K562 (cell line): ENCODE measurements around the gene PLPP4. TPM values are rescaled to one million over a fixed set of nuclear protein-coding genes. Genes with fewer than 3 reads are reported as not detected.

ENCODE experiments used
- ATAC-seq: fragments of 200-7000 bp; cut with Tn5 transposase; 3 replicates; pipeline ENCODE4 v1.9.1; 2020; ENCODE audit warnings: moderate library complexity
- BruUV-seq: library from RNA; stranded (reverse); fragments of 400-500 nt; replicated peaks from 2 replicates; lab custom pipeline; 2021; lab: Mats Ljungman, UMichigan
- CTCF ChIA-PET: fragments of 300-600 bp; formaldehyde crosslinking; extraction: SDS; loops from one replicate; lab custom pipeline; 2021; ENCODE audit warnings: low intra/inter-chr PET ratio; lab: Yijun Ruan, JAX
- POLR2A ChIA-PET: fragments of 300-600, 350-650 bp; sonication (Branson Sonifier 250); formaldehyde crosslinking; extraction: SDS; loops from one replicate; lab custom pipeline; 2021; ENCODE audit warnings: antibody characterized with exemption, inconsistent platforms; lab: Yijun Ruan, JAX
- DNase-seq, 4 experiments: peaks; one replicate each; pipeline versions ENCODE4 v3.0.0 to v3.0.0-alpha.2; 2011 to 2018; ENCODE audit warnings: low spot score in 3 of 4, mixed read lengths in 3 of 4; ENCODE audit errors: extremely low read depth in 1 of 4
- FAIRE-seq: peaks from 2 replicates; lab custom pipeline; 2011; peaks lifted over from hg19 to GRCh38; lab: Jason Lieb, UNC
- H2AFZ ChIP-seq: 2 replicates; pipeline ENCODE4 v1.6.0; 2011; ENCODE audit warnings: low read depth, low read length, control low read depth, inconsistent platforms
- H3K27ac ChIP-seq: fragments of 200-600 bp; 3 replicates; pipeline ENCODE4 v1.8.0; 2011; ENCODE audit warnings: low read depth, mild to moderate bottlenecking, control low read depth, inconsistent platforms, low read length, moderate library complexity, mixed read lengths; ENCODE audit errors: extremely low read depth
- H3K27me3 ChIP-seq, 2 experiments: fragments of 300-600 bp in 1 of 2; 2 replicates in 1 of 2; 3 replicates in 1 of 2; pipeline versions ENCODE4 v1.6.0 to v1.8.0; 2011; ENCODE audit warnings: inconsistent platforms in 2 of 2, low read length in 2 of 2, mild to moderate bottlenecking in 1 of 2, mixed read lengths in 1 of 2, moderate library complexity in 1 of 2; ENCODE audit not compliant: control insufficient read depth in 2 of 2, insufficient read depth in 2 of 2
- H3K36me3 ChIP-seq: fragments of 300-600 bp; 3 replicates; pipeline ENCODE4 v1.8.0; 2011; ENCODE audit warnings: mild to moderate bottlenecking, low read length, inconsistent platforms; ENCODE audit not compliant: control insufficient read depth, insufficient read depth
- H3K4me1 ChIP-seq, 2 experiments: fragments of 200-600 bp in 1 of 2; replicated peaks in 1 of 2; 2 replicates in 1 of 2; 3 replicates in 1 of 2; pipeline versions ENCODE4 v1.5.1 to v1.8.0; 2011; ENCODE audit warnings: inconsistent platforms in 2 of 2, low read length in 2 of 2, mild to moderate bottlenecking in 1 of 2, mixed read lengths in 1 of 2, moderate library complexity in 1 of 2; ENCODE audit not compliant: control insufficient read depth in 2 of 2, insufficient read depth in 2 of 2
- H3K4me2 ChIP-seq: 2 replicates; pipeline ENCODE4 v1.6.1; 2011; ENCODE audit warnings: low read length, control low read depth, inconsistent platforms, mixed read lengths; ENCODE audit not compliant: insufficient read depth
- H3K4me3 ChIP-seq: fragments of 200-600 bp; sonication (generic), shearing (Covaris generic); 2 replicates; pipeline ENCODE4 v1.5.1; 2016; ENCODE audit warnings: control low read depth, inconsistent platforms
- H3K79me2 ChIP-seq: fragments of 200-600 bp; 3 replicates; pipeline ENCODE4 v1.8.0; 2011; ENCODE audit warnings: low read length, inconsistent platforms; ENCODE audit not compliant: control insufficient read depth, insufficient read depth
- H3K9ac ChIP-seq, 2 experiments: 2 replicates each; pipeline versions ENCODE4 v1.6.0 to v1.6.1; 2011; ENCODE audit warnings: low read depth in 2 of 2, low read length in 2 of 2, control low read depth in 1 of 2, inconsistent platforms in 1 of 2, mild to moderate bottlenecking in 1 of 2, mixed read lengths in 1 of 2; ENCODE audit not compliant: insufficient read depth in 1 of 2
- H3K9me1 ChIP-seq: one replicate; pipeline ENCODE4 v1.6.0; 2011; ENCODE audit warnings: inconsistent platforms, mild to moderate bottlenecking, low read length, moderate library complexity; ENCODE audit not compliant: control insufficient read depth, insufficient read depth
- H3K9me3 ChIP-seq: replicated peaks from 2 replicates; pipeline ENCODE4 v1.5.1; 2011; ENCODE audit warnings: low read depth, low read length, inconsistent platforms; ENCODE audit not compliant: control insufficient read depth, insufficient read depth
- H4K20me1 ChIP-seq: replicated peaks from 2 replicates; pipeline ENCODE4 v1.6.1; 2011; ENCODE audit warnings: low read length, inconsistent platforms, mixed read lengths; ENCODE audit not compliant: control insufficient read depth, insufficient read depth
- BDP1 ChIP-seq: IDR thresholded peaks from 3 replicates; pipeline ENCODE4 v1.6.1; 2011; ENCODE audit not compliant: insufficient read length, insufficient read depth
- CHCHD3 ChIP-seq: fragments of 250-450 bp; sonication (Bioruptor Pico); IDR thresholded peaks from 2 replicates; pipeline ENCODE4 v2.1.2; 2022; ENCODE audit warnings: mild to moderate bottlenecking
- DMBX1 ChIP-seq: fragments of 250-450 bp; sonication (Bioruptor Pico); IDR thresholded peaks from 2 replicates; pipeline ENCODE4 v1.8.0; 2022; ENCODE audit warnings: inconsistent platforms, mild to moderate bottlenecking, moderate library complexity, borderline replicate concordance
- EZH2 ChIP-seq: IDR thresholded peaks from 2 replicates; pipeline ENCODE4 v1.6.1; 2012; ENCODE audit warnings: low read depth, mild to moderate bottlenecking, inconsistent platforms, low read length, borderline replicate concordance
- HNRNPH1 ChIP-seq: fragments of 200-400 bp; formaldehyde crosslinking; optimal IDR thresholded peaks from 2 replicates; pipeline ENCODE3; 2017; ENCODE audit warnings: low read depth, mild to moderate bottlenecking, low read length, moderate library complexity
- LARP7 ChIP-seq: fragments of 450-650 bp; IDR thresholded peaks from 2 replicates; pipeline ENCODE4 v1.6.1; 2016
- LCOR ChIP-seq: sonication (generic); formaldehyde crosslinking; IDR thresholded peaks from 2 replicates; pipeline ENCODE4 v1.8.0; 2022; ENCODE audit warnings: mild to moderate bottlenecking, missing genetic modification reagents
- NR4A1 ChIP-seq, 2 experiments: fragments of 250-450 bp in 1 of 2; fragments of 450-650 bp in 1 of 2; sonication (Bioruptor Pico) in 1 of 2; IDR thresholded peaks; 2 replicates each; pipeline versions ENCODE4 v1.4.0 to v1.6.1; 2016 to 2020; ENCODE audit warnings: mild to moderate bottlenecking in 2 of 2, missing compliant biosample characterization in 1 of 2, missing genetic modification characterization in 1 of 2, moderate library complexity in 1 of 2
- SMAD1 ChIP-seq: fragments of 150-350 bp; IDR thresholded peaks from 2 replicates; pipeline ENCODE4 v1.6.1; 2014; ENCODE audit warnings: low read length, low read depth; ENCODE audit not compliant: partially characterized antibody
- SREBF1 ChIP-seq: fragments of 150-350 bp; IDR thresholded peaks from 2 replicates; pipeline ENCODE4 v1.6.1; 2014; ENCODE audit warnings: antibody characterized with exemption, low read depth, low read length, borderline replicate concordance
- TCF15 ChIP-seq: fragments of 250-450 bp; sonication (Bioruptor Pico); IDR thresholded peaks from 2 replicates; pipeline ENCODE4 v1.8.0; 2022; ENCODE audit warnings: moderate library complexity, mild to moderate bottlenecking, inconsistent platforms
- TSC22D4 ChIP-seq: fragments of 450-650 bp; IDR thresholded peaks from 2 replicates; pipeline ENCODE4 v1.6.1; 2016; ENCODE audit warnings: missing genetic modification characterization, missing biosample characterization, control low read depth
- ZFX ChIP-seq: sonication (generic); formaldehyde crosslinking; IDR thresholded peaks from 2 replicates; pipeline ENCODE4 v1.8.0; 2022; ENCODE audit warnings: mild to moderate bottlenecking, missing genetic modification reagents, moderate library complexity
- ZNF551 ChIP-seq: fragments of 250-450 bp; sonication (Bioruptor Pico); IDR thresholded peaks from 2 replicates; pipeline ENCODE4 v1.5.0; 2021; ENCODE audit warnings: mild to moderate bottlenecking, moderate library complexity
- ZNF644 ChIP-seq: fragments of 200-800 bp; sonication (Bioruptor generic); IDR thresholded peaks from 2 replicates; pipeline ENCODE4 v1.6.1; 2016; ENCODE audit warnings: low read depth, missing genetic modification characterization, missing compliant biosample characterization
- ZSCAN29 ChIP-seq: fragments of 450-650 bp; IDR thresholded peaks from 2 replicates; pipeline ENCODE4 v1.6.1; 2017
- WGBS: fragments of 100-300 bp; shearing (Covaris generic); methylation state at CpG from one replicate; pipeline ENCODE4 v1.1.6; 2016; ENCODE audit warnings: low coverage, mixed read lengths; ENCODE audit not compliant: insufficient coverage; ENCODE audit errors: missing lambda C conversion rate; 5-methylcytosine and 5-hydroxymethylcytosine counted together
- in situ Hi-C: fragments of 300-500 bp; cut with MboI; formaldehyde crosslinking; loops from 4 replicates; pipeline ENCODE4 v1.15.0; 2018; ENCODE audit warnings: inconsistent platforms, mixed read lengths
- intact Hi-C: fragments of 100-400 bp; cut with micrococcal nuclease; formaldehyde crosslinking; loops from 2 replicates; pipeline ENCODE4 v1.14.2; 2022
- polyA plus RNA-seq, 8 experiments: library from polyadenylated mRNA; depleted of rRNA in 4 of 8; stranded (reverse) in 5 of 8; unstranded in 3 of 8; fragments of >200 nt; fragmentation: Nextera tagmentation in 2 of 8; fragmentation: Illumina TruSeq in 1 of 8; extraction: Ambion mirVana in 2 of 8; extraction: Trizol in 1 of 8; gene quantifications; 2 replicates each; pipeline versions ENCODE4 v1.2.1 to v1.2.3, GENCODE V29; 2011 to 2014; ENCODE audit warnings: inconsistent platforms in 1 of 8, missing spikeins in 1 of 8
- total RNA-seq, 7 experiments: library from RNA; depleted of rRNA in 6 of 7; stranded (reverse); fragments of >200 nt in 6 of 7; fragmentation: Illumina TruSeq in 2 of 7; extraction: Trizol in 2 of 7; gene quantifications; 2 replicates each; pipeline versions ENCODE4 v1.2.1 to v1.2.3, GENCODE V29; 2011 to 2021; ENCODE audit warnings: low replicate concordance in 1 of 7
- TF ChIP-seq, protein P1 (sequence below): fragments of 250-450 bp; sonication (Bioruptor Pico); IDR thresholded peaks from 2 replicates; pipeline ENCODE4 v1.6.1; 2021; ENCODE audit warnings: mild to moderate bottlenecking

The PLPP4 gene
- total and polyA plus RNA-seq, 9 of the 15 experiments (the other 6 are each of a cell fraction or from before 2014, with no cell fraction given): 0.08 TPM; not detected in 8

GRCh38 chr10:120574981-120575380, 118.0 kb downstream of the PLPP4 start:
- Histone ChIP-seq H3K36me3 (no peaks in the 10 kb centered on the region), H3K27me3 (no peaks in the 10 kb centered on the region), H3K79me2 (no peaks in the 10 kb centered on the region), H3K27ac (no peak overlapping the region), H3K9me1 (no peaks in the 10 kb centered on the region), H3K9me3 (no peaks in the 10 kb centered on the region), H2AFZ (no peak overlapping the region), H3K4me1 (no peaks in the 10 kb centered on the region), H3K4me3 (no peak overlapping the region), H4K20me1 (no peaks in the 10 kb centered on the region; the same call in 1 of the 2 replicates), H3K9ac (no peak overlapping the region), H3K4me2 (no peak overlapping the region)
- ChIA-PET CTCF (no interaction called here), POLR2A (no interaction called here)
- ATAC-seq: no peak
- no peak for FAIRE-seq
- TF ChIP-seq BDP1 (no peak), EZH2 (no peak), SMAD1 (no peak), TCF15 (CRISPR knock-in tag) (no peak), LARP7 (no peak), NR4A1 (CRISPR knock-in tag; IDR thresholded peaks at IDR 0.05) (no peak), NR4A1 (tag; IDR thresholded peaks at IDR 0.05) (no peak)
- in situ Hi-C loops (no loop called here), intact Hi-C loops (no loop called here)
- WGBS: 0% methylated on average over 10 of the region's 13 CpGs
- BruUV-seq: no TSS peak
- no peak for DNase-seq

GRCh38 chr10:120575411-120575810, 118.4 kb downstream of the PLPP4 start:
- H3K27ac ChIP-seq: no peak overlapping the region
- 5% methylated on average over 3 of the region's 3 CpGs for WGBS
- FAIRE-seq: no peak
- H4K20me1 ChIP-seq: no peaks in the 10 kb centered on the region; the same call in 1 of the 2 replicates
- no peaks in the 10 kb centered on the region for H3K9me3 ChIP-seq
- intact Hi-C loops: no loop called here
- H3K4me2 ChIP-seq: no peak overlapping the region
- ChIA-PET CTCF (no interaction called here), POLR2A (no interaction called here)
- H3K9me1 ChIP-seq: no peaks in the 10 kb centered on the region
- in situ Hi-C loops: no loop called here
- H3K9ac ChIP-seq: no peak overlapping the region
- DNase-seq: no peak
- no peaks in the 10 kb centered on the region for H3K27me3 ChIP-seq
- BruUV-seq: no TSS peak
- H3K4me1 ChIP-seq: no peaks in the 10 kb centered on the region
- no peak overlapping the region for H2AFZ ChIP-seq
- H3K79me2 ChIP-seq: no peaks in the 10 kb centered on the region
- H3K4me3 ChIP-seq: no peak overlapping the region
- ATAC-seq: no peak
- H3K36me3 ChIP-seq: no peaks in the 10 kb centered on the region
- no peak for TF ChIP-seq CHCHD3 (CRISPR knock-in tag)
- TF ChIP-seq DMBX1 (CRISPR knock-in tag): no peak
- no peak for TF ChIP-seq ZFX (CRISPR knock-in tag)
- no peak for TF ChIP-seq TSC22D4 (tag)
- no peak for TF ChIP-seq ZNF644 (tag)
- TF ChIP-seq ZNF551: no peak
- no peak for TF ChIP-seq SREBF1
- no peak for TF ChIP-seq HNRNPH1
- no peak for TF ChIP-seq LCOR (CRISPR knock-in tag)
- TF ChIP-seq, protein P1, sequence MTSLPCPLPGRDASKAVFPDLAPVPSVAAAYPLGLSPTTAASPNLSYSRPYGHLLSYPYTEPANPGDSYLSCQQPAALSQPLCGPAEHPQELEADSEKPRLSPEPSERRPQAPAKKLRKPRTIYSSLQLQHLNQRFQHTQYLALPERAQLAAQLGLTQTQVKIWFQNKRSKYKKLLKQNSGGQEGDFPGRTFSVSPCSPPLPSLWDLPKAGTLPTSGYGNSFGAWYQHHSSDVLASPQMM (CRISPR knock-in tag): no peak
- no peak for TF ChIP-seq ZSCAN29
